K562 (cell line): ENCODE measurements around the gene AGAP3. TPM values are rescaled to one million over a fixed set of nuclear protein-coding genes. Genes with fewer than 3 reads are reported as not detected.

ENCODE experiments used
- AFF4 ChIP-seq: sonication (generic); formaldehyde crosslinking; IDR thresholded peaks from 2 replicates; pipeline ENCODE4 v1.8.0; 2023; ENCODE audit warnings: mild to moderate bottlenecking, missing genetic modification reagents
- CBX1 ChIP-seq: sonication (generic); IDR thresholded peaks from 2 replicates; pipeline ENCODE4 v1.6.1; 2016; ENCODE audit warnings: antibody characterized with exemption, low read depth, mild to moderate bottlenecking
- CEBPG ChIP-seq, 3 experiments: fragments of 200-800 bp in 1 of 3; sonication (Bioruptor generic) in 1 of 3; sonication (generic) in 1 of 3; formaldehyde crosslinking in 1 of 3; IDR thresholded peaks in 2 of 3; conservative IDR thresholded peaks in 1 of 3; 2 replicates each; pipeline versions ENCODE4 v1.6.1 to v1.8.0; 2016 to 2022; ENCODE audit warnings: missing compliant biosample characterization in 2 of 3, missing genetic modification characterization in 2 of 3, mild to moderate bottlenecking in 1 of 3, missing genetic modification reagents in 1 of 3
- ESRRA ChIP-seq: fragments of 450-650 bp; IDR thresholded peaks from 2 replicates; pipeline ENCODE4 v1.6.1; 2014; ENCODE audit warnings: low read depth, mild to moderate bottlenecking, moderate library complexity, borderline replicate concordance
- HNRNPLL ChIP-seq: fragments of 200-400 bp; formaldehyde crosslinking; IDR thresholded peaks from 2 replicates; pipeline ENCODE4 v1.6.1; 2017; ENCODE audit warnings: low read length, low read depth, mild to moderate bottlenecking; ENCODE audit not compliant: poor library complexity, severe bottlenecking
- IRF2 ChIP-seq: sonication (generic); formaldehyde crosslinking; IDR thresholded peaks from 2 replicates; pipeline ENCODE4 v1.8.1; 2022; ENCODE audit warnings: mild to moderate bottlenecking, missing genetic modification reagents
- NR4A1 ChIP-seq, 2 experiments: fragments of 250-450 bp in 1 of 2; fragments of 450-650 bp in 1 of 2; sonication (Bioruptor Pico) in 1 of 2; IDR thresholded peaks; 2 replicates each; pipeline versions ENCODE4 v1.4.0 to v1.6.1; 2016 to 2020; ENCODE audit warnings: mild to moderate bottlenecking in 2 of 2, missing compliant biosample characterization in 1 of 2, missing genetic modification characterization in 1 of 2, moderate library complexity in 1 of 2
- PHF20 ChIP-seq: fragments of 450-650 bp; IDR thresholded peaks from 2 replicates; pipeline ENCODE4 v1.6.1; 2018; ENCODE audit not compliant: partially characterized antibody
- PHF21A ChIP-seq: fragments of 450-650 bp; IDR thresholded peaks from 2 replicates; pipeline ENCODE4 v1.6.1; 2017; ENCODE audit warnings: low read depth, borderline replicate concordance
- PURB ChIP-seq: sonication (generic); formaldehyde crosslinking; IDR thresholded peaks from 2 replicates; pipeline ENCODE4 v1.9.0; 2021; ENCODE audit warnings: low read depth, mild to moderate bottlenecking, missing genetic modification reagents
- XRCC3 ChIP-seq: fragments of 450-650 bp; IDR thresholded peaks from 2 replicates; pipeline ENCODE4 v1.6.1; 2017; ENCODE audit warnings: mild to moderate bottlenecking, moderate library complexity
- ZFP30 ChIP-seq: fragments of 250-450 bp; sonication (Bioruptor Pico); IDR thresholded peaks from 2 replicates; pipeline ENCODE4 v1.8.0; 2022; ENCODE audit warnings: moderate library complexity, mild to moderate bottlenecking, inconsistent platforms, borderline replicate concordance
- polyA plus RNA-seq, 8 experiments: library from polyadenylated mRNA; depleted of rRNA in 4 of 8; stranded (reverse) in 5 of 8; unstranded in 3 of 8; fragments of >200 nt; fragmentation: Nextera tagmentation in 2 of 8; fragmentation: Illumina TruSeq in 1 of 8; extraction: Ambion mirVana in 2 of 8; extraction: Trizol in 1 of 8; gene quantifications; 2 replicates each; pipeline versions ENCODE4 v1.2.1 to v1.2.3, GENCODE V29; 2011 to 2014; ENCODE audit warnings: inconsistent platforms in 1 of 8, missing spikeins in 1 of 8
- total RNA-seq, 7 experiments: library from RNA; depleted of rRNA in 6 of 7; stranded (reverse); fragments of >200 nt in 6 of 7; fragmentation: Illumina TruSeq in 2 of 7; extraction: Trizol in 2 of 7; gene quantifications; 2 replicates each; pipeline versions ENCODE4 v1.2.1 to v1.2.3, GENCODE V29; 2011 to 2021; ENCODE audit warnings: low replicate concordance in 1 of 7
- TF ChIP-seq, protein P1 (sequence below): fragments of 250-450 bp; sonication (Bioruptor Pico); IDR thresholded peaks from 2 replicates; pipeline ENCODE4 v1.4.0; 2020; ENCODE audit warnings: mild to moderate bottlenecking, moderate library complexity
- TF ChIP-seq, protein P2 (sequence below): sonication (generic); formaldehyde crosslinking; IDR thresholded peaks from 2 replicates; pipeline ENCODE4 v1.8.0; 2022; ENCODE audit warnings: mild to moderate bottlenecking, missing genetic modification reagents
- TF ChIP-seq, protein P3 (sequence below): IDR thresholded peaks from 2 replicates; pipeline ENCODE4 v1.6.1; 2011; ENCODE audit not compliant: insufficient read length; ENCODE audit errors: extremely low read depth

The AGAP3 gene
- total and polyA plus RNA-seq, 9 of the 15 experiments (the other 6 are each of a cell fraction or from before 2014, with no cell fraction given) = 3.4 to 208 (median 62.2) TPM

DNA sequence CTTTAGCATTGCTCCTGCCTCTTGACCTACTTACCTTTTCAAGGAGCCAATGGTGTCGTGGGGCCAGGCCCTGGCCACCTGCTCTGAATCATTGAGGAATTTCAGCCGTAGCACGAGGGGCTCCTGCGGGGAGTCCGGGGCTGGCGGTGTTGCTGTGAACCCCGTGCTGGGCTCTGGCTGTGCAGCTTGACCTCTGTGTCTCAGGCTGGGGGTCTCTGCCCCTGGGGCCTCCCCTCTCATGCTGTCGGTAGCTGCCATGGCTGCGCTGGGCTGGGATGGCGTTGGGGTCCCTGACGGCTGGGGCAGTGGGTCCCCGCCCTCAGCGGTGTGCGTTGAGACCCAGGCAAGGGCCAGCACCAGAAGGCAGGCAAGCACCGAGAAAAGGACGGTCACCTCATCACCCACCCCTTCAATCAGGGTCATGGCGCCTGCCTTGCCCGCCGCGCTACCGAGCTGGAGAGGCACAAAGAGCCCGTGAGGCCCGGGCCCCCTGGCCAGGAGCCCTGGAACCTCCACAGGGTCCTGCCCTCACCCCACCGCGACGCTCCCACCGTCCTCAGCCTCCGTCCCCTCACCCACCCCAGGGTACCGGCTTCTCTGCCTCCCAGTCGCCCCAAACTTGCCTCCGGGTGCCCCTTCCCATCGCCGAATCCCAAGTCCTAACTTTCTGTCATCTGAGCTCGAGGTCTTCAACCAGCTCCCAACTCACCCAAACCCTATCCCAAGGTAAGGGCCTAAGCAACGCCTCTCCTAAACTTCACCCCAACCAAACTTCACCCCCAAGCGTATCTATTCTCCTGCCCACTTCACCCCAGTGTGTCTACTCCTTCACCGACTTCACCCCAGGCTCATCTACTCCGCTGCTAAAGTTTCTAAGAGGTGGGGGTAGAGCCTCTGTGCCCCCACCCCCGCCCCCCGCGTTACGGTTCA, 3.9 kb upstream of the AGAP3 start (continued):
- TF ChIP-seq AFF4 (no peak), HNRNPLL (no peak), PHF20 (no peak), NR4A1 (CRISPR knock-in tag; IDR thresholded peaks at IDR 0.05) (0 out of 2 replicates have a peak, but pooled peaks have one; percentile 10), NR4A1 (tag; IDR thresholded peaks at IDR 0.05) (0 out of 2 replicates have a peak, but pooled peaks have one; percentile 45), CEBPG (CRISPR knock-in tag; IDR thresholded peaks at IDR 0.05) (no peak), CEBPG (tag; conservative IDR thresholded peaks at IDR 0.05 in 1 of 2, IDR thresholded peaks at IDR 0.05 in 1 of 2) (no peak), PHF21A (peak; percentile 43; the same call in 1 of the 2 replicates), ESRRA (no peak), ZFP30 (CRISPR knock-in tag) (no peak), IRF2 (CRISPR knock-in tag) (no peak), CBX1 (peak; percentile 18; the same call in 1 of the 2 replicates), XRCC3 (no peak), PURB (no peak)
- TF ChIP-seq, protein P1, sequence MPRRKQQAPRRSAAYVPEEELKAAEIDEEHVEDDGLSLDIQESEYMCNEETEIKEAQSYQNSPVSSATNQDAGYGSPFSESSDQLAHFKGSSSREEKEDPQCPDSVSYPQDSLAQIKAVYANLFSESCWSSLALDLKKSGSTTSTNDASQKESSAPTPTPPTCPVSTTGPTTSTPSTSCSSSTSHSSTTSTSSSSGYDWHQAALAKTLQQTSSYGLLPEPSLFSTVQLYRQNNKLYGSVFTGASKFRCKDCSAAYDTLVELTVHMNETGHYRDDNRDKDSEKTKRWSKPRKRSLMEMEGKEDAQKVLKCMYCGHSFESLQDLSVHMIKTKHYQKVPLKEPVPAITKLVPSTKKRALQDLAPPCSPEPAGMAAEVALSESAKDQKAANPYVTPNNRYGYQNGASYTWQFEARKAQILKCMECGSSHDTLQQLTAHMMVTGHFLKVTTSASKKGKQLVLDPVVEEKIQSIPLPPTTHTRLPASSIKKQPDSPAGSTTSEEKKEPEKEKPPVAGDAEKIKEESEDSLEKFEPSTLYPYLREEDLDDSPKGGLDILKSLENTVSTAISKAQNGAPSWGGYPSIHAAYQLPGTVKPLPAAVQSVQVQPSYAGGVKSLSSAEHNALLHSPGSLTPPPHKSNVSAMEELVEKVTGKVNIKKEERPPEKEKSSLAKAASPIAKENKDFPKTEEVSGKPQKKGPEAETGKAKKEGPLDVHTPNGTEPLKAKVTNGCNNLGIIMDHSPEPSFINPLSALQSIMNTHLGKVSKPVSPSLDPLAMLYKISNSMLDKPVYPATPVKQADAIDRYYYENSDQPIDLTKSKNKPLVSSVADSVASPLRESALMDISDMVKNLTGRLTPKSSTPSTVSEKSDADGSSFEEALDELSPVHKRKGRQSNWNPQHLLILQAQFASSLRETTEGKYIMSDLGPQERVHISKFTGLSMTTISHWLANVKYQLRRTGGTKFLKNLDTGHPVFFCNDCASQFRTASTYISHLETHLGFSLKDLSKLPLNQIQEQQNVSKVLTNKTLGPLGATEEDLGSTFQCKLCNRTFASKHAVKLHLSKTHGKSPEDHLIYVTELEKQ = no peak
- TF ChIP-seq, protein P2, sequence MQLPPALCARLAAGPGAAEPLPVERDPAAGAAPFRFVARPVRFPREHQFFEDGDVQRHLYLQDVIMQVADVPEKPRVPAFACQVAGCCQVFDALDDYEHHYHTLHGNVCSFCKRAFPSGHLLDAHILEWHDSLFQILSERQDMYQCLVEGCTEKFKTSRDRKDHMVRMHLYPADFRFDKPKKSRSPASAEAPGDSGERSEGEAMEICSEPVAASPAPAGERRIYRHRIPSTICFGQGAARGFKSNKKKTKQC = no peak; the same call in 1 of the 2 replicates
- TF ChIP-seq, protein P3, sequence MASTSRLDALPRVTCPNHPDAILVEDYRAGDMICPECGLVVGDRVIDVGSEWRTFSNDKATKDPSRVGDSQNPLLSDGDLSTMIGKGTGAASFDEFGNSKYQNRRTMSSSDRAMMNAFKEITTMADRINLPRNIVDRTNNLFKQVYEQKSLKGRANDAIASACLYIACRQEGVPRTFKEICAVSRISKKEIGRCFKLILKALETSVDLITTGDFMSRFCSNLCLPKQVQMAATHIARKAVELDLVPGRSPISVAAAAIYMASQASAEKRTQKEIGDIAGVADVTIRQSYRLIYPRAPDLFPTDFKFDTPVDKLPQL = no peak
